Measurements from ENCODE around the gene WDR93.

WDR93 gene

GRCh38 chr15:89693091-89693490 lies 2.5 kb downstream of the WDR93 start:
- H3K9ac ChIP-seq (ENCODE audit: low read depth, low read length), result no peak overlapping the region

GRCh38 chr15:89693696-89694095 lies 3.1 kb downstream of the WDR93 start:
- Histone ChIP-seq H3K36me3 (ENCODE audit: insufficient read depth, low read length) (no peaks in the 10 kb centered on the region), H3K4me3 (ENCODE audit: low read length) (no peak overlapping the region), H3K27ac (ENCODE audit: low read depth, low read length) (no peak overlapping the region), H3K4me1 (ENCODE audit: insufficient read depth, low read length) (no peaks in the 10 kb centered on the region), H3K27me3 (ENCODE audit: insufficient read depth, low read length) (peaks cover 37% of the 10 kb centered on the region; the same call in 1 of the 2 replicates), H3K9me3 (ENCODE audit: insufficient read depth, low read depth, low read length) (no peaks in the 10 kb centered on the region), H3K9ac (ENCODE audit: low read depth, low read length) (no peak overlapping the region)
- 73% methylated on average over 1 of the region's 1 CpG for WGBS

More at GRCh38 chr15:89693091-89693490, 2.5 kb downstream of the WDR93 start:
- H3K4me3 ChIP-seq (ENCODE audit: low read length), result no peak overlapping the region
- peaks cover 37% of the 10 kb centered on the region; the same call in 1 of the 2 replicates for H3K27me3 ChIP-seq (ENCODE audit: insufficient read depth, low read length)
- H3K36me3 ChIP-seq (ENCODE audit: insufficient read depth, low read length), result no peaks in the 10 kb centered on the region
- H3K4me1 ChIP-seq (ENCODE audit: insufficient read depth, low read length), result no peaks in the 10 kb centered on the region
- 44% methylated on average over 1 of the region's 2 CpGs for WGBS
- no peaks in the 10 kb centered on the region for H3K9me3 ChIP-seq (ENCODE audit: insufficient read depth, low read depth, low read length)
- H3K27ac ChIP-seq (ENCODE audit: low read depth, low read length), result no peak overlapping the region

GRCh38 chr15:89695198-89695597 lies 4.6 kb downstream of the WDR93 start:
- no peak overlapping the region for H3K4me3 ChIP-seq (ENCODE audit: low read length)
- H3K27ac ChIP-seq (ENCODE audit: low read depth, low read length), result no peak overlapping the region
- H3K9me3 ChIP-seq (ENCODE audit: insufficient read depth, low read depth, low read length), result no peaks in the 10 kb centered on the region
- no peaks in the 10 kb centered on the region for H3K36me3 ChIP-seq (ENCODE audit: insufficient read depth, low read length)
- peaks cover 29% of the 10 kb centered on the region; the same call in 1 of the 2 replicates for H3K27me3 ChIP-seq (ENCODE audit: insufficient read depth, low read length)
- H3K9ac ChIP-seq (ENCODE audit: low read depth, low read length), result no peak overlapping the region
- no peaks in the 10 kb centered on the region for H3K4me1 ChIP-seq (ENCODE audit: insufficient read depth, low read length)
- 88% methylated on average over 1 of the region's 1 CpG for WGBS

GRCh38 chr15:89704411-89704810 lies 13.8 kb downstream of the WDR93 start:
- Histone ChIP-seq H3K4me3 (ENCODE audit: low read length) (no peak overlapping the region), H3K36me3 (ENCODE audit: insufficient read depth, low read length) (no peaks in the 10 kb centered on the region), H3K9me3 (ENCODE audit: insufficient read depth, low read depth, low read length) (no peaks in the 10 kb centered on the region), H3K27me3 (ENCODE audit: insufficient read depth, low read length) (0 out of 2 replicates have a peak, but pooled peaks cover 7% of the 10 kb centered on the region), H3K4me1 (ENCODE audit: insufficient read depth, low read length) (no peaks in the 10 kb centered on the region), H3K27ac (ENCODE audit: low read depth, low read length) (no peak overlapping the region), H3K9ac (ENCODE audit: low read depth, low read length) (no peak overlapping the region)

- 100% methylated on average over 1 of the region's 1 CpG for WGBS
- Histone ChIP-seq H3K27me3 (ENCODE audit: insufficient read depth, low read length) (0 out of 2 replicates have a peak, but pooled peaks cover 3% of the 10 kb centered on the region), H3K4me3 (ENCODE audit: low read length) (no peak overlapping the region), H3K36me3 (ENCODE audit: insufficient read depth, low read length) (no peaks in the 10 kb centered on the region), H3K9me3 (ENCODE audit: insufficient read depth, low read depth, low read length) (no peaks in the 10 kb centered on the region), H3K27ac (ENCODE audit: low read depth, low read length) (no peak overlapping the region), H3K4me1 (ENCODE audit: insufficient read depth, low read length) (no peaks in the 10 kb centered on the region), H3K9ac (ENCODE audit: low read depth, low read length) (no peak overlapping the region)
Observed at GRCh38 chr15:89707577-89707976, 17.0 kb downstream of the WDR93 start.

- Histone ChIP-seq H3K9ac (ENCODE audit: low read depth, low read length) (no peak overlapping the region), H3K36me3 (ENCODE audit: insufficient read depth, low read length) (no peaks in the 10 kb centered on the region), H3K27me3 (ENCODE audit: insufficient read depth, low read length) (no peaks in the 10 kb centered on the region), H3K4me1 (ENCODE audit: insufficient read depth, low read length) (no peaks in the 10 kb centered on the region), H3K9me3 (ENCODE audit: insufficient read depth, low read depth, low read length) (no peaks in the 10 kb centered on the region), H3K27ac (ENCODE audit: low read depth, low read length) (no peak overlapping the region), H3K4me3 (ENCODE audit: low read length) (no peak overlapping the region)
- 83% methylated on average over 2 of the region's 2 CpGs for WGBS
Observed at GRCh38 chr15:89714775-89715174, 24.2 kb downstream of the WDR93 start.

- H3K36me3 ChIP-seq (ENCODE audit: insufficient read depth, low read length), result no peaks in the 10 kb centered on the region
- no peak overlapping the region for H3K9ac ChIP-seq (ENCODE audit: low read depth, low read length)
- H3K4me1 ChIP-seq (ENCODE audit: insufficient read depth, low read length), result no peaks in the 10 kb centered on the region
- H3K27me3 ChIP-seq (ENCODE audit: insufficient read depth, low read length), result no peaks in the 10 kb centered on the region
- H3K9me3 ChIP-seq (ENCODE audit: insufficient read depth, low read depth, low read length), result peaks cover 6% of the 10 kb centered on the region
- no peak overlapping the region for H3K4me3 ChIP-seq (ENCODE audit: low read length)
- no peak overlapping the region for H3K27ac ChIP-seq (ENCODE audit: low read depth, low read length)
- 88% methylated on average over 1 of the region's 3 CpGs for WGBS
Observed at GRCh38 chr15:89723031-89723430, 32.4 kb downstream of the WDR93 start.

GRCh38 chr15:89724621-89725020 lies 34.0 kb downstream of the WDR93 start:
- peaks cover 6% of the 10 kb centered on the region for H3K9me3 ChIP-seq (ENCODE audit: insufficient read depth, low read depth, low read length)
- WGBS, result 100% methylated on average over 1 of the region's 1 CpG
- no peaks in the 10 kb centered on the region for H3K4me1 ChIP-seq (ENCODE audit: insufficient read depth, low read length)
- H3K27me3 ChIP-seq (ENCODE audit: insufficient read depth, low read length), result no peaks in the 10 kb centered on the region
- no peaks in the 10 kb centered on the region for H3K36me3 ChIP-seq (ENCODE audit: insufficient read depth, low read length)
- H3K27ac ChIP-seq (ENCODE audit: low read depth, low read length), result no peak overlapping the region
- H3K9ac ChIP-seq (ENCODE audit: low read depth, low read length), result no peak overlapping the region
- H3K4me3 ChIP-seq (ENCODE audit: low read length), result no peak overlapping the region

GRCh38 chr15:89725064-89725463 lies 34.5 kb downstream of the WDR93 start:
- Histone ChIP-seq H3K27me3 (ENCODE audit: insufficient read depth, low read length) (no peaks in the 10 kb centered on the region), H3K36me3 (ENCODE audit: insufficient read depth, low read length) (no peaks in the 10 kb centered on the region), H3K4me3 (ENCODE audit: low read length) (no peak overlapping the region), H3K27ac (ENCODE audit: low read depth, low read length) (no peak overlapping the region), H3K4me1 (ENCODE audit: insufficient read depth, low read length) (no peaks in the 10 kb centered on the region), H3K9me3 (ENCODE audit: insufficient read depth, low read depth, low read length) (peaks cover 6% of the 10 kb centered on the region), H3K9ac (ENCODE audit: low read depth, low read length) (no peak overlapping the region)
- 85% methylated on average over 1 of the region's 1 CpG for WGBS

GRCh38 chr15:89728254-89728653 lies 37.6 kb downstream of the WDR93 start:
- Histone ChIP-seq H3K36me3 (ENCODE audit: insufficient read depth, low read length) (no peaks in the 10 kb centered on the region), H3K9ac (ENCODE audit: low read depth, low read length) (no peak overlapping the region), H3K9me3 (ENCODE audit: insufficient read depth, low read depth, low read length) (peaks cover 6% of the 10 kb centered on the region), H3K27ac (ENCODE audit: low read depth, low read length) (no peak overlapping the region), H3K27me3 (ENCODE audit: insufficient read depth, low read length) (no peaks in the 10 kb centered on the region), H3K4me3 (ENCODE audit: low read length) (no peak overlapping the region), H3K4me1 (ENCODE audit: insufficient read depth, low read length) (no peaks in the 10 kb centered on the region)
- WGBS, result 85% methylated on average over 2 of the region's 2 CpGs

- Histone ChIP-seq H3K4me3 (ENCODE audit: low read length) (no peak overlapping the region), H3K27ac (ENCODE audit: low read depth, low read length) (no peak overlapping the region), H3K27me3 (ENCODE audit: insufficient read depth, low read length) (no peaks in the 10 kb centered on the region), H3K9me3 (ENCODE audit: insufficient read depth, low read depth, low read length) (no peaks in the 10 kb centered on the region), H3K9ac (ENCODE audit: low read depth, low read length) (no peak overlapping the region), H3K36me3 (ENCODE audit: insufficient read depth, low read length) (no peaks in the 10 kb centered on the region), H3K4me1 (ENCODE audit: insufficient read depth, low read length) (no peaks in the 10 kb centered on the region)
- WGBS, result 92% methylated on average over 5 of the region's 5 CpGs
Observed at GRCh38 chr15:89731275-89731674, 40.7 kb downstream of the WDR93 start.
